K562 (cell line): ENCODE data around the gene TBC1D1. TPM values are rescaled to one million over a fixed set of nuclear protein-coding genes. Genes with fewer than 3 reads are reported as not detected.

Experiments
- ARID1B ChIP-seq: fragments of 450-650 bp; IDR thresholded peaks from 2 replicates; pipeline ENCODE4 v1.6.1; 2016; ENCODE audit warnings: antibody characterized with exemption, mild to moderate bottlenecking, inconsistent platforms
- CHD2 ChIP-seq: IDR thresholded peaks from 2 replicates; pipeline ENCODE4 v1.6.1; 2011; ENCODE audit warnings: low read depth, low read length
- CREB1 ChIP-seq, 2 experiments: sonication (generic) in 1 of 2; formaldehyde crosslinking in 1 of 2; IDR thresholded peaks; 2 replicates each; pipeline versions ENCODE4 v1.6.1 to v1.8.0; 2012 to 2022; ENCODE audit warnings: inconsistent platforms in 1 of 2, mild to moderate bottlenecking in 1 of 2, missing genetic modification reagents in 1 of 2, moderate library complexity in 1 of 2
- CUX1 ChIP-seq: fragments of 200-800 bp; sonication (Bioruptor generic); IDR thresholded peaks from 2 replicates; pipeline ENCODE4 v1.6.1; 2016; ENCODE audit warnings: missing genetic modification characterization, missing compliant biosample characterization
- GTF2F1 ChIP-seq: IDR thresholded peaks from 2 replicates; pipeline ENCODE4 v1.6.1; 2011; ENCODE audit warnings: low read depth, low read length, improper control_type of control experiment
- HMG20B ChIP-seq: fragments of 250-450 bp; sonication (Bioruptor Pico); IDR thresholded peaks from 2 replicates; pipeline ENCODE4 v1.5.0; 2021; ENCODE audit warnings: mild to moderate bottlenecking
- KDM4B ChIP-seq, 2 experiments: fragments of 450-650 bp in 1 of 2; sonication (generic) in 1 of 2; IDR thresholded peaks; 2 replicates each; pipeline ENCODE4 v1.6.1; 2016 to 2017; ENCODE audit warnings: borderline replicate concordance in 2 of 2, antibody characterized with exemption in 1 of 2, low read depth in 1 of 2, mild to moderate bottlenecking in 1 of 2
- MCM2 ChIP-seq: fragments of 450-650 bp; IDR thresholded peaks from 2 replicates; pipeline ENCODE4 v1.6.1; 2017; ENCODE audit warnings: low read depth, mild to moderate bottlenecking
- MXD1 ChIP-seq: fragments of 250-450 bp; sonication (Bioruptor Pico); IDR thresholded peaks from 2 replicates; pipeline ENCODE4 v1.8.0; 2021; ENCODE audit warnings: borderline replicate concordance, mild to moderate bottlenecking, moderate library complexity; ENCODE audit not compliant: poor library complexity, severe bottlenecking
- NFXL1 ChIP-seq: fragments of 450-650 bp; formaldehyde crosslinking; IDR thresholded peaks from 2 replicates; pipeline ENCODE4 v1.4.0; 2021; ENCODE audit warnings: mild to moderate bottlenecking
- THRA ChIP-seq: fragments of 450-650 bp; IDR thresholded peaks from 2 replicates; pipeline ENCODE4 v1.6.1; 2017; ENCODE audit warnings: mild to moderate bottlenecking, moderate library complexity
- TRIM24 ChIP-seq, 2 experiments: fragments of 450-650 bp; IDR thresholded peaks; 2 replicates each; pipeline ENCODE4 v1.6.1; 2016
- ZEB2 ChIP-seq: fragments of 450-650 bp; IDR thresholded peaks from 2 replicates; pipeline ENCODE4 v1.6.1; 2016
- ZNF644 ChIP-seq: fragments of 200-800 bp; sonication (Bioruptor generic); IDR thresholded peaks from 2 replicates; pipeline ENCODE4 v1.6.1; 2016; ENCODE audit warnings: low read depth, missing genetic modification characterization, missing compliant biosample characterization
- polyA plus RNA-seq, 8 experiments: library from polyadenylated mRNA; depleted of rRNA in 4 of 8; stranded (reverse) in 5 of 8; unstranded in 3 of 8; fragments of >200 nt; fragmentation: Nextera tagmentation in 2 of 8; fragmentation: Illumina TruSeq in 1 of 8; extraction: Ambion mirVana in 2 of 8; extraction: Trizol in 1 of 8; gene quantifications; 2 replicates each; pipeline versions ENCODE4 v1.2.1 to v1.2.3, GENCODE V29; 2011 to 2014; ENCODE audit warnings: inconsistent platforms in 1 of 8, missing spikeins in 1 of 8
- total RNA-seq, 7 experiments: library from RNA; depleted of rRNA in 6 of 7; stranded (reverse); fragments of >200 nt in 6 of 7; fragmentation: Illumina TruSeq in 2 of 7; extraction: Trizol in 2 of 7; gene quantifications; 2 replicates each; pipeline versions ENCODE4 v1.2.1 to v1.2.3, GENCODE V29; 2011 to 2021; ENCODE audit warnings: low replicate concordance in 1 of 7
- TF ChIP-seq, protein P1 (sequence below): fragments of 250-450 bp; sonication (Bioruptor Pico); IDR thresholded peaks from 2 replicates; pipeline ENCODE4 v1.4.0; 2020; ENCODE audit warnings: mild to moderate bottlenecking

The TBC1D1 gene
- total and polyA plus RNA-seq, 9 of the 15 experiments (the other 6 are each of a cell fraction or from before 2014, with no cell fraction given): 0.59 to 14.2 (median 8.8) TPM

DNA sequence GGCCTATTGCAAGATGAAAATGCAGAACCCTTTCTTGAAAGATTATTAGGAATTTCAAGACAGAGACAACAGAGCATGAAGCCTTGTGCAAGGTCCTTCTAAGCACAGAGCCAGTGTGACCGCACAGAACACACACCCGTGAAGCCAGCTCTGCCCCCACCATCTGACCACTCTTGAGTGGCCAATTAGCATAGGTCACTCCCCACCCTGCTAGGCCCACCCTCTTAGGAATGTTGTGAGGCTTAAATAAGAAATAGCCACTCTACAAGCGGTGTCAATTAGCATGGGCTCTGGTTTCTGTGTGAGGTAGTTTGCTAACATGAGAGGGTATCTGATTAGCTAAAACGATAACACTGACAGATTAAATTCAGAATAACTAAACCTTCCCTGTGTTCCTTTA is 222.2 kb downstream of the TBC1D1 start (continued):
- TF ChIP-seq, protein P1, sequence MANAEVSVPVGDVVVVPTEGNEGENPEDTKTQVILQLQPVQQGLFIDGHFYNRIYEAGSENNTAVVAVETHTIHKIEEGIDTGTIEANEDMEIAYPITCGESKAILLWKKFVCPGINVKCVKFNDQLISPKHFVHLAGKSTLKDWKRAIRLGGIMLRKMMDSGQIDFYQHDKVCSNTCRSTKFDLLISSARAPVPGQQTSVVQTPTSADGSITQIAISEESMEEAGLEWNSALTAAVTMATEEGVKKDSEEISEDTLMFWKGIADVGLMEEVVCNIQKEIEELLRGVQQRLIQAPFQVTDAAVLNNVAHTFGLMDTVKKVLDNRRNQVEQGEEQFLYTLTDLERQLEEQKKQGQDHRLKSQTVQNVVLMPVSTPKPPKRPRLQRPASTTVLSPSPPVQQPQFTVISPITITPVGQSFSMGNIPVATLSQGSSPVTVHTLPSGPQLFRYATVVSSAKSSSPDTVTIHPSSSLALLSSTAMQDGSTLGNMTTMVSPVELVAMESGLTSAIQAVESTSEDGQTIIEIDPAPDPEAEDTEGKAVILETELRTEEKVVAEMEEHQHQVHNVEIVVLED: no peak
- TF ChIP-seq KDM4B (IDR thresholded peaks at IDR 0.05; ENCODE audit: borderline replicate concordance in 2 of 2, low read depth in 1 of 2): no peak
- TF ChIP-seq CREB1 (IDR thresholded peaks at IDR 0.05): no peak
- no peak for TF ChIP-seq CREB1 (CRISPR knock-in tag; IDR thresholded peaks at IDR 0.05)
- no peak for TF ChIP-seq GTF2F1
- TF ChIP-seq MCM2: no peak
- TF ChIP-seq NFXL1 (CRISPR knock-in tag): no peak
- TF ChIP-seq HMG20B (CRISPR knock-in tag): no peak
- TF ChIP-seq ZNF644: no peak
- TF ChIP-seq ARID1B: no peak
- no peak for TF ChIP-seq ZEB2
- TF ChIP-seq THRA: no peak
- TF ChIP-seq CHD2: no peak
- TF ChIP-seq MXD1 (CRISPR knock-in tag): no peak
- TF ChIP-seq CUX1 (CRISPR knock-in tag): no peak
- TF ChIP-seq TRIM24 (IDR thresholded peaks at IDR 0.05): no peak
- TF ChIP-seq, all 486 proteins: peak for 0
